GM15510 (cell line): ENCODE data around the gene ADAM12.

Experiments used
- POLR2A ChIP-seq: IDR thresholded peaks from 3 replicates; pipeline ENCODE4 v1.6.1; 2011; ENCODE audit warnings: borderline replicate concordance; ENCODE audit not compliant: insufficient read length; ENCODE audit errors: extremely low read depth

The ADAM12 gene

GRCh38 chr10:126210051-126210651, 178.1 kb downstream of the ADAM12 start:
- TF ChIP-seq POLR2A, result no peak

- no peak for TF ChIP-seq POLR2A
These were observed 178.8 kb downstream of the ADAM12 start for GRCh38 chr10:126209451-126209850.

- no peak for TF ChIP-seq POLR2A
These were observed 179.5 kb downstream of the ADAM12 start for GRCh38 chr10:126208726-126209302.

GRCh38 chr10:126207851-126208250, 180.4 kb downstream of the ADAM12 start:
- TF ChIP-seq POLR2A, result no peak

GRCh38 chr10:126207313-126207771, 180.9 kb downstream of the ADAM12 start:
- TF ChIP-seq POLR2A, result no peak

- TF ChIP-seq POLR2A, result no peak
These were observed 182.6 kb downstream of the ADAM12 start for GRCh38 chr10:126205486-126206205.

GRCh38 chr10:126204320-126204719, 184.0 kb downstream of the ADAM12 start:
- TF ChIP-seq POLR2A, result no peak

GRCh38 chr10:126203746-126204145, 184.5 kb downstream of the ADAM12 start:
- no peak for TF ChIP-seq POLR2A

- TF ChIP-seq POLR2A, result no peak
These were observed 186.7 kb downstream of the ADAM12 start for GRCh38 chr10:126201603-126202002.

- TF ChIP-seq POLR2A, result no peak
These were observed 188.9 kb downstream of the ADAM12 start for GRCh38 chr10:126199221-126199998.

GRCh38 chr10:126198681-126199080, 189.6 kb downstream of the ADAM12 start:
- TF ChIP-seq POLR2A, result no peak

- TF ChIP-seq POLR2A, result no peak
These were observed 191.2 kb downstream of the ADAM12 start for GRCh38 chr10:126197036-126197543.

GRCh38 chr10:126196281-126196680, 192.0 kb downstream of the ADAM12 start:
- no peak for TF ChIP-seq POLR2A

GRCh38 chr10:126191192-126191591, 197.1 kb downstream of the ADAM12 start:
- no peak for TF ChIP-seq POLR2A
